Body of pancreas (tissue), 4 donors: ENCODE data around the gene RGS18. TPM values are rescaled to one million over a fixed set of nuclear protein-coding genes. Genes with fewer than 3 reads are reported as not detected.

Experiments
- ATAC-seq: fragments of 150-250 bp; one replicate; pipeline ENCODE4 v1.9.1; 2016
- DNase-seq, 4 donors: peaks; one replicate each; pipeline ENCODE4 v3.0.0-alpha.2; 2019
- H3K27ac ChIP-seq, 4 donors: fragments of 200-600 bp; sonication (generic); 1 replicate in 3 of 4; 2 replicates in 1 of 4; pipeline versions ENCODE4 v1.5.1 to v1.6.1; 2016 to 2019; ENCODE audit warnings: mild to moderate bottlenecking in 1 of 4, mixed read lengths in 1 of 4, moderate library complexity in 1 of 4
- H3K27me3 ChIP-seq, 2 donors: fragments of 200-600 bp; sonication (generic); one replicate each; pipeline ENCODE4 v1.6.0; 2016; ENCODE audit warnings: mild to moderate bottlenecking in 1 of 2
- H3K36me3 ChIP-seq, 2 donors: fragments of 200-600 bp; sonication (generic); replicated peaks in 1 of 2; 2 replicates each; pipeline ENCODE4 v1.5.1; 2016; ENCODE audit warnings: low read depth in 2 of 2; ENCODE audit not compliant: insufficient read depth in 1 of 2
- H3K4me1 ChIP-seq: fragments of 200-600 bp; sonication (generic); one replicate; pipeline ENCODE4 v1.6.0; 2016
- H3K4me3 ChIP-seq, 2 donors: fragments of 200-600 bp; sonication (generic); 1 replicate in 1 of 2; 2 replicates in 1 of 2; pipeline ENCODE4 v1.5.1; 2016 to 2019
- H3K9me3 ChIP-seq, 3 donors: fragments of 200-600 bp; sonication (generic); 1 replicate in 2 of 3; 2 replicates in 1 of 3; pipeline ENCODE4 v1.5.1; 2016
- POLR2A ChIP-seq, 3 donors: fragments of 450-650 bp; IDR thresholded peaks; one replicate each; pipeline ENCODE4 v1.6.1; 2016; ENCODE audit warnings: antibody characterized with exemption in 3 of 3, mild to moderate bottlenecking in 2 of 3
- WGBS, 2 donors: methylation state at CpG; one replicate each; pipeline ENCODE4 v1.1.5; 2017; 5-methylcytosine and 5-hydroxymethylcytosine counted together
- intact Hi-C: fragments of 100-400 bp; cut with DNase I; formaldehyde crosslinking; loops from one replicate; pipeline ENCODE4 v1.15.1; 2023
- total RNA-seq, 2 donors: library from RNA; depleted of rRNA; stranded (reverse); fragments of >200 nt; gene quantifications; one replicate each; pipeline ENCODE4 v1.1.0, GENCODE V29; 2016
- TF ChIP-seq, protein P1 (sequence below), 7 experiments: fragments of 450-650 bp in 4 of 7; fragments of 200-600 bp in 3 of 7; sonication (generic) in 3 of 7; IDR thresholded peaks; one replicate each; pipeline ENCODE4 v1.5.1; 2016 to 2019; ENCODE audit warnings: antibody characterized with exemption in 7 of 7

RGS18 gene
- total RNA-seq, 2 donors from 2014 or later, result 1.0 to 2.3 TPM

GRCh38 chr1:192131914-192132313 lies 26.3 kb upstream of the RGS18 start:
- no peaks in the 10 kb centered on the region for H3K9me3 ChIP-seq
- no peak for TF ChIP-seq POLR2A (IDR thresholded peaks at IDR 0.05)
- TF ChIP-seq, protein P1, sequence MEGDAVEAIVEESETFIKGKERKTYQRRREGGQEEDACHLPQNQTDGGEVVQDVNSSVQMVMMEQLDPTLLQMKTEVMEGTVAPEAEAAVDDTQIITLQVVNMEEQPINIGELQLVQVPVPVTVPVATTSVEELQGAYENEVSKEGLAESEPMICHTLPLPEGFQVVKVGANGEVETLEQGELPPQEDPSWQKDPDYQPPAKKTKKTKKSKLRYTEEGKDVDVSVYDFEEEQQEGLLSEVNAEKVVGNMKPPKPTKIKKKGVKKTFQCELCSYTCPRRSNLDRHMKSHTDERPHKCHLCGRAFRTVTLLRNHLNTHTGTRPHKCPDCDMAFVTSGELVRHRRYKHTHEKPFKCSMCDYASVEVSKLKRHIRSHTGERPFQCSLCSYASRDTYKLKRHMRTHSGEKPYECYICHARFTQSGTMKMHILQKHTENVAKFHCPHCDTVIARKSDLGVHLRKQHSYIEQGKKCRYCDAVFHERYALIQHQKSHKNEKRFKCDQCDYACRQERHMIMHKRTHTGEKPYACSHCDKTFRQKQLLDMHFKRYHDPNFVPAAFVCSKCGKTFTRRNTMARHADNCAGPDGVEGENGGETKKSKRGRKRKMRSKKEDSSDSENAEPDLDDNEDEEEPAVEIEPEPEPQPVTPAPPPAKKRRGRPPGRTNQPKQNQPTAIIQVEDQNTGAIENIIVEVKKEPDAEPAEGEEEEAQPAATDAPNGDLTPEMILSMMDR (IDR thresholded peaks at IDR 0.05), result no peak
- H3K27me3 ChIP-seq, result no peaks in the 10 kb centered on the region
- intact Hi-C loops, result no loop called here
- DNase-seq, result no peak
- H3K36me3 ChIP-seq, result no peaks in the 10 kb centered on the region
- no peak for ATAC-seq
- H3K4me3 ChIP-seq, result no peak overlapping the region
- WGBS, 2 donors, result 74 to 78% methylated on average over 4 of the region's 4 CpGs
- no peaks in the 10 kb centered on the region for H3K4me1 ChIP-seq
- no peak overlapping the region for H3K27ac ChIP-seq

- H3K36me3 ChIP-seq, result no peaks in the 10 kb centered on the region
- DNase-seq, result no peak
- TF ChIP-seq, protein P1 (IDR thresholded peaks at IDR 0.05), result no peak
- no peak for TF ChIP-seq POLR2A (IDR thresholded peaks at IDR 0.05)
- WGBS, 2 donors, result 90 to 100% methylated on average over 1 of the region's 1 CpG
- no peaks in the 10 kb centered on the region for H3K27me3 ChIP-seq
- H3K9me3 ChIP-seq, result no peaks in the 10 kb centered on the region
- no peaks in the 10 kb centered on the region for H3K4me1 ChIP-seq
- H3K4me3 ChIP-seq, result no peak overlapping the region
- no peak for ATAC-seq
- no peak overlapping the region for H3K27ac ChIP-seq
- intact Hi-C loops, result no loop called here
Observed at GRCh38 chr1:192133350-192133926, 24.8 kb upstream of the RGS18 start.

DNA sequence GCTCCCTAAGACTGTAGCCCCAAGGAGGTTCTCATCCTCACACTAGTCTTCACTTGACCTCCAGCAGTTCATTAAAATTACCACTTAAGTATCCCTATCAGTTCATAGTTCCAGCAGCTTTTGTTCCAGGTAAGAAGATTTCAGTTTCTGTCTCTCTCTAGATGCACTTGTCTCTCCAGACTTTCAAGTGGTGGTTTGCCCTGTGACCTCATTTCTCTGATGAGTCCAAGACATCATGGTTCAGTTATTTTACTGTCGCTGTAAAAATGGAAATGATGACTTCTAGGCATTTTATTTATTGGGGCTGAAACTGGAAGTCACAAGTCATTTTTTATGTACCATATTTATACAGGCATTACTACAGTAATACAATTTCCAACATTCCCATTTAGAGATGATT lies 17.9 kb upstream of the RGS18 start:
- no peak for TF ChIP-seq POLR2A (IDR thresholded peaks at IDR 0.05)
- TF ChIP-seq, protein P1 (IDR thresholded peaks at IDR 0.05), result no peak
- Histone ChIP-seq H3K4me3 (no peak overlapping the region), H3K36me3 (no peaks in the 10 kb centered on the region), H3K27me3 (no peaks in the 10 kb centered on the region), H3K4me1 (no peaks in the 10 kb centered on the region), H3K9me3 (no peaks in the 10 kb centered on the region), H3K27ac (no peak overlapping the region)
- no peak for DNase-seq
- 83 to 85% methylated on average over 1 of the region's 1 CpG for WGBS, 2 donors
- intact Hi-C loops, result no loop called here
- no peak for ATAC-seq

DNA sequence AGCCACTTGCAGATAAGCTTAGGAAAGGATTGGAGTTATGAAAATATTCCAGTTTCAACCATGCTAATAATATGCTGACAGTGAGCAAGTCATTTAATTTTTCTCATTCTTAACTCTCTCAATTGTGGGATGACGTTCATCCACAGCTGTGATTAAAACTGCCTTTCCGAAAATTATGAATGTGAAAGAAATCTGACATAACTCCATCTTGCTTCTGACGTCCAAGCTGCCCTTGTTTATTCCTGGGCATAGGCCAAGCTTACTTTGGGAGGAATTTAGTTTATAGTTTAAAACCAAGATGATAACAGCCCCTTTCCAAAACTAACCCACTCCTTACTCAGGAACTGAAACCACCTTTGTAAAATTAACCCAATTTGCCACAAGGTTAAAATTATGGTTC lies 11.0 kb upstream of the RGS18 start:
- no peak for DNase-seq
- WGBS, 2 donors, result 54 to 62% methylated on average over 3 of the region's 3 CpGs
- Histone ChIP-seq H3K36me3 (no peaks in the 10 kb centered on the region), H3K4me1 (no peaks in the 10 kb centered on the region), H3K4me3 (no peak overlapping the region), H3K9me3 (no peaks in the 10 kb centered on the region), H3K27me3 (no peaks in the 10 kb centered on the region), H3K27ac (no peak overlapping the region)
- ATAC-seq, result no peak
- TF ChIP-seq, protein P1 (IDR thresholded peaks at IDR 0.05), result no peak
- no peak for TF ChIP-seq POLR2A (IDR thresholded peaks at IDR 0.05)
- intact Hi-C loops, result no loop called here

GRCh38 chr1:192147696-192148095 lies 10.6 kb upstream of the RGS18 start:
- intact Hi-C loops, result no loop called here

More at GRCh38 chr1:192147696-192148095, 10.6 kb upstream of the RGS18 start:
- no peaks in the 10 kb centered on the region for H3K9me3 ChIP-seq
- H3K27ac ChIP-seq, result no peak overlapping the region
- ATAC-seq, result no peak
- no peaks in the 10 kb centered on the region for H3K4me1 ChIP-seq
- no peaks in the 10 kb centered on the region for H3K27me3 ChIP-seq
- DNase-seq, result no peak
- H3K36me3 ChIP-seq, result no peaks in the 10 kb centered on the region
- no peak overlapping the region for H3K4me3 ChIP-seq
- WGBS, 2 donors, result 58 to 88% methylated on average over 1 of the region's 1 CpG
- TF ChIP-seq, protein P1 (IDR thresholded peaks at IDR 0.05), result no peak
- no peak for TF ChIP-seq POLR2A (IDR thresholded peaks at IDR 0.05)
